Mesothelial cell of epicardium (in vitro differentiated cells): ENCODE results near the gene GSTM2. TPM values are rescaled to one million over a fixed set of nuclear protein-coding genes. Genes with fewer than 3 reads are reported as not detected.
A peak's percentile ranks its signal among the peaks of the same experiment; 100 is the strongest.
"Not testable (repeated sequence)": the region's sequence is repeated elsewhere in the genome, so short reads cannot be mapped to it uniquely, and the experiment has no call there.

ENCODE experiments used
- DNase-seq, 2 experiments: peaks; one replicate each; pipeline ENCODE4 v3.0.0; 2021; ENCODE audit warnings: low spot score in 2 of 2; ENCODE audit not compliant: unreplicated experiment in 2 of 2
- H3K27ac Mint-ChIP-seq: 2 replicates; pipeline ENCODE4 v1.8.0; 2021; ENCODE audit warnings: mixed read lengths
- H3K27me3 Mint-ChIP-seq: 2 replicates; pipeline ENCODE4 v1.8.0; 2021; ENCODE audit warnings: low read depth, mixed read lengths
- H3K36me3 Mint-ChIP-seq: 2 replicates; pipeline ENCODE4 v1.8.0; 2021; ENCODE audit warnings: mixed read lengths
- H3K4me1 Mint-ChIP-seq: 2 replicates; pipeline ENCODE4 v1.8.0; 2021; ENCODE audit warnings: mixed read lengths
- H3K4me3 Mint-ChIP-seq: 2 replicates; pipeline ENCODE4 v1.8.0; 2021; ENCODE audit warnings: mild to moderate bottlenecking, moderate library complexity, mixed read lengths
- H3K9me3 Mint-ChIP-seq: 2 replicates; pipeline ENCODE4 v1.8.0; 2021; ENCODE audit warnings: mixed read lengths
- CTCF ChIP-seq: fragments of 200-600 bp; sonication (generic); IDR thresholded peaks from one replicate; pipeline ENCODE4 v1.5.0; 2021; ENCODE audit warnings: antibody characterized with exemption; ENCODE audit not compliant: unreplicated experiment
- total RNA-seq: library from RNA; stranded (reverse); gene quantifications from 3 replicates; pipeline ENCODE4 v1.2.1, GENCODE V29; 2021

GSTM2 gene
- total RNA-seq, 1 donor from 2014 or later, result 177 TPM

DNA sequence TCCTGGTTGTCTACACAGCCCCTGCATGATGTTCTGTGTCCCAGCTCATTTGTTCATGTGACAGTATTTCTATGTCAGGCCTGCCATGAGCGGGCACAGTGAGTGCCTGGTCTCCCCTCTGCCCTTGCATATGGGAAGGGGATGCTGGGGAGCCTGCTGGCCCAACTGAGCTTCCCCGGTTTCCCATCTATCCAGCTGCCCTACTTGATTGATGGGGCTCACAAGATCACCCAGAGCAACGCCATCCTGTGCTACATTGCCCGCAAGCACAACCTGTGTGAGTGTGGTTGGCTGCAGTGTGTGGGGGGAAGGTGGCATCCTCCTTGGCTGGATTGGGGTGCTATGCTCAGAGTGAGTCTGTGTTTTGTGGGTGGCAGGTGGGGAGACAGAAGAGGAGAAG is 10.5 kb upstream of the GSTM2 start:
- DNase-seq, result no peak
- Mint-ChIP-seq H3K27me3 (peaks cover 15% of the 10 kb centered on the region), H3K27ac (no peak overlapping the region), H3K4me3 (peak overlapping the region; percentile 22), H3K4me1 (peaks cover 37% of the 10 kb centered on the region), H3K36me3 (peaks cover 4% of the 10 kb centered on the region), H3K9me3 (no peaks in the 10 kb centered on the region)
- TF ChIP-seq CTCF, result no peak

DNA sequence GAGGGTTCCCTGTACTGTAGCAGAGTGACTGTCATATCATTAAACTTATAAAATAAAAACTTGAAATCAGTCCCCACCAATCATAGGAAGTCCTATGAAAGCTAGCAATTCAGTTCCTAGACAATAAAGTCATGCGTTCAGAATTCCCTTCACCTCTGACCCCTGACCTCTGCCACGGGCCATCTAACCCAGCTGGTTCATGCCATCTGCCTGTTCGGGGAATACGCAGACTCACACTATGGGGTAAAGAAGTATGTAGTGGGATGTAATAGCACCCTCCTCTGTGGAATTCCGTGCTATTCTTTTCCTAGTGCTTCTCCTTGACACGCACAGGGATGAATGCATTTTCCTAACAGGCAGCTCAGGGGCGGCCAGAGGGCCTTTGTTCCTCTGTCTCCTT is 9.9 kb upstream of the GSTM2 start:
- no peaks in the 10 kb centered on the region for H3K9me3 Mint-ChIP-seq
- no peak overlapping the region for H3K27ac Mint-ChIP-seq
- peaks cover 5% of the 10 kb centered on the region for H3K36me3 Mint-ChIP-seq
- no peak overlapping the region for H3K4me3 Mint-ChIP-seq
- peaks cover 13% of the 10 kb centered on the region for H3K27me3 Mint-ChIP-seq
- TF ChIP-seq CTCF, result no peak
- peaks cover 37% of the 10 kb centered on the region for H3K4me1 Mint-ChIP-seq
- DNase-seq, result no peak

DNA sequence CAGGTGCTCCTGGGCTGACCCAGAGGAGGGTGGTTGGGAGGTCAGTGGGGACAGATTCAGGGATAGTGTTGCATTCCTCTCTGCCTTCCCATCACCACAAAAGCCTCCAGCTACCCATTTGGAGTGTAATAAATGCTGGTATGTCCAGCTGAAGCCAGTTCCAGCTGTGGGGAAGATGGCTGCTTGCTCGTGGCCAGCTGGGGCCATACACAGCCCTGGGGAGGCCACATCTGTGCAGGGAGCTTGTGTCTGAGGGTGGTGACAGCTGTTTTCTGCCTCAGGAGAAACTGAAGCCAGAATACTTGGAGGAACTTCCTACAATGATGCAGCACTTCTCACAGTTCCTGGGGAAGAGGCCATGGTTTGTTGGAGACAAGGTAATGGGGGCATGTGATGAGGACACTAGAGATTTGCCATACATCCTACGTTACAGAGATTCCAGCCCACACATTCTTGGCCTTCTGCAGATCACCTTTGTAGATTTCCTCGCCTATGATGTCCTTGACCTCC is 9.3 kb upstream of the GSTM2 start:
- peaks cover 7% of the 10 kb centered on the region for H3K27me3 Mint-ChIP-seq
- H3K4me3 Mint-ChIP-seq, result no peak overlapping the region
- no peaks in the 10 kb centered on the region for H3K9me3 Mint-ChIP-seq
- no peak for DNase-seq
- no peak for TF ChIP-seq CTCF
- peaks cover 31% of the 10 kb centered on the region for H3K4me1 Mint-ChIP-seq
- H3K27ac Mint-ChIP-seq, result peak overlapping the region; percentile 81
- H3K36me3 Mint-ChIP-seq, result peaks cover 5% of the 10 kb centered on the region

DNA sequence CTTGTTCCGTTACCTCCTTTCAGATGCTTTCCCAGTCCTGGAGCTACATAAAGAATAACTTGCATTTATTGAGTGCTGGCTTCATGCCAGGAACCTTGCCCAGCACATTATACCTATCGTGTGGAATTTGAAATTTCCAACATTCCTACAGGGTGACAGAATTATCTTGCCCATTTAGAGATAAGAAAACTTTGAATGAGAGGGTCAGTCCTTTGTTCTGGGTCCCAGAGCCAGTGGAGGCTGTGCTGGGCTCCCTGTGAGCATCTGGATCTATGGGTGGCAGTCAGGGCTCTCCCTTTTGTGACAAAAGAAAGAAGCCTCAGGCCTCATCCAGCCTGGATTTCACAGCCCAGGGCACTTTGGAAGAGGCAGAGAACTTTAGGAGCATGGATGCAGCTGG is 8.7 kb upstream of the GSTM2 start:
- H3K4me3 Mint-ChIP-seq, result no peak overlapping the region
- peak overlapping the region; percentile 81 for H3K27ac Mint-ChIP-seq
- DNase-seq, result no peak

DNA sequence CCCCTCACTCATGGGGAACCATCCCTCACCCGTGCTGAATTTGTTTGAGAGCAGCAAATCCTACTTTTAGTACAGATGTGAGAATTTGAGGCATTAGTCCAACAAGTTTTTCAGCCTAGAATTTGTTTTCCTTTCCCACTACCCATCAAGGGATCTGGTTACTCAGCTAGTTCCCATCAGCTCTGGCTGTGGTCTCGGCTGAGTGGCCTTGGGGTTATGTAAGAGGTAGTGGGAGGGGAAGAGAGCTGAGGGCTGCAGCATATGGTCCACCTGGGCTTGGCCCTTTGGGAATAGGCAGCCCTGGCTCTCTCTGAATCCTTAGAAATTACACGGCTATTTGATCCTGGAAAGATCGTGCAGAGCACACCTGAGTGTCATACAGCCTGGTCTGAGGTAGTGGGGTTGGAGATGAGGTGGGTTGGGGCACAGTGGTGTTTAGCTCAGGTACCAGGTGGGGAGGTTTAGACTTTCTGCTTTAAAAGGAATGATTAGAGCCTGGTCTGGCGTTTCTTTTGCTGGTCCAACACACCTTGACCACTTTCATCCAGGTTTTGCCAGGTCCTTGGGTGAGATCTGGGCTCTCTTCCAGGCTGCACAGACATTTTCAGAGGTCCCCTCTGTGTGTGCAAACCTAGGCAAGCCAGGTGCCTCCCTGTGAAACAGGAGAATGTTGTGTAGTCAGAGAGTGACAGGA is 7.7 kb upstream of the GSTM2 start:
- TF ChIP-seq CTCF, result no peak
- H3K36me3 Mint-ChIP-seq, result peaks cover 5% of the 10 kb centered on the region
- no peak overlapping the region for H3K4me3 Mint-ChIP-seq
- no peak for DNase-seq
- peaks cover 23% of the 10 kb centered on the region for H3K4me1 Mint-ChIP-seq
- H3K9me3 Mint-ChIP-seq, result no peaks in the 10 kb centered on the region
- no peaks in the 10 kb centered on the region for H3K27me3 Mint-ChIP-seq
- no peak overlapping the region for H3K27ac Mint-ChIP-seq

More for the DNA sequence above, 8.7 kb upstream of the GSTM2 start:
- Mint-ChIP-seq H3K9me3 (no peaks in the 10 kb centered on the region), H3K36me3 (peaks cover 5% of the 10 kb centered on the region), H3K4me1 (peaks cover 30% of the 10 kb centered on the region), H3K27me3 (peaks cover 4% of the 10 kb centered on the region)
- TF ChIP-seq CTCF, result no peak

DNA sequence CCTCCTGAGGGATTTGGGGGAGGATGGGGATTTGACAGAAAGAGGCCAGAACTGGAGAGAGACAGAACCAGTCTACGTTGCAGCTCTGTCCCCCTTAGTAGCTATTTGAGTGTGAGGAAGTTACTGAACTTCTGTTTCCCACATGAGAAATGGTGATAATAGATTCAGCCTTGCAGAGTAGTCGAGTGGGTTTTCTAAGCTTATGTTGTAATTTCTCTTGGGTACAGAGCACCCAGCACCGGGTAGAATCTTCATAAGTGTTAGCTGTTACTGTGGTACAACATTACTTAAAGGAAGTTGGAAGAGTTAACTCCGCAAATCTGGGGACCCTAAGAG is 7.2 kb upstream of the GSTM2 start:
- peaks cover 18% of the 10 kb centered on the region for H3K4me1 Mint-ChIP-seq
- not testable (repeated sequence) for H3K27me3 Mint-ChIP-seq, H3K9me3 Mint-ChIP-seq, H3K27ac Mint-ChIP-seq, H3K36me3 Mint-ChIP-seq, H3K4me3 Mint-ChIP-seq, DNase-seq
